Psoas muscle (tissue), 8 donors: Measurements from ENCODE around the gene NKX2-2. TPM values are rescaled to one million over a fixed set of nuclear protein-coding genes. Genes with fewer than 3 reads are reported as not detected.

ENCODE experiments used
- ATAC-seq, 4 donors: fragments of 200-7000 bp; cut with Tn5 transposase; one replicate each; pipeline ENCODE4 v1.9.1; 2020; ENCODE audit warnings: moderate library complexity in 3 of 4, mild to moderate bottlenecking in 2 of 4
- DNase-seq, 2 donors: peaks; one replicate each; pipeline ENCODE4 v3.0.0-alpha.2; 2020
- H3K27ac ChIP-seq: fragments of 200-600 bp; one replicate; pipeline ENCODE4 v1.8.0; 2022
- H3K27me3 ChIP-seq, 3 donors: fragments of 200-600 bp in 1 of 3; one replicate each; pipeline versions ENCODE4 v1.6.1 to v1.8.0; 2013 to 2022; ENCODE audit warnings: low read length in 2 of 3, mild to moderate bottlenecking in 2 of 3, moderate library complexity in 1 of 3; ENCODE audit not compliant: insufficient read depth in 3 of 3
- H3K36me3 ChIP-seq, 2 donors: fragments of 200-600 bp in 1 of 2; one replicate each; pipeline versions ENCODE4 v1.6.1 to v1.8.0; 2013 to 2022; ENCODE audit warnings: low read depth in 1 of 2, mild to moderate bottlenecking in 1 of 2, moderate library complexity in 1 of 2; ENCODE audit not compliant: insufficient read depth in 1 of 2
- H3K4me1 ChIP-seq: fragments of 200-600 bp; one replicate; pipeline ENCODE4 v1.8.0; 2022
- H3K4me3 ChIP-seq: fragments of 200-600 bp; one replicate; pipeline ENCODE4 v1.8.0; 2022; ENCODE audit warnings: mild to moderate bottlenecking
- H3K9me3 ChIP-seq: fragments of 200-600 bp; one replicate; pipeline ENCODE4 v1.8.0; 2022
- CTCF ChIP-seq: fragments of 200-600 bp; IDR thresholded peaks from one replicate; pipeline ENCODE4 v1.8.0; 2022; ENCODE audit warnings: antibody characterized with exemption
- WGBS, 3 donors: extraction: QIAGEN DNeasy Blood & Tissue Kit; methylation state at CpG; one replicate each; pipeline versions ENCODE4 v1.1.6 to v1.1.7; 2013; 5-methylcytosine and 5-hydroxymethylcytosine counted together
- intact Hi-C, 2 donors: fragments of 100-400 bp; cut with DNase I; formaldehyde crosslinking; loops; one replicate each; pipeline versions ENCODE4 v1.11.0 to v1.14.2; 2022
- long read RNA-seq, 2 donors: library from polyadenylated mRNA; unstranded; transcript quantifications; one replicate each; pipeline ENCODE4 v2.0.0, GENCODE V29; 2021
- polyA plus RNA-seq, 3 donors: library from polyadenylated mRNA; stranded (reverse); fragments of 200-250 nt; gene quantifications; one replicate each; pipeline ENCODE4 v1.2.3, GENCODE V29; 2013
- total RNA-seq, 4 donors: library from RNA; stranded (reverse); fragmentation: NEBNext Ultra II Directional in 2 of 4; extraction: Animal tissue kit (Norgen Biotek cat#: 25700) in 2 of 4; gene quantifications; one replicate each; pipeline versions ENCODE4 v1.2.1 to v1.2.4, GENCODE V29; 2021 to 2023
- donor health status: healthy with polysubstance abuse.
- donor health status: DM: no; HTN: no; CAD: no; lungs with moderate emphysema.
- donor health status: Bipolar disorder and iron deficiency.
- donor health status: healthy.
- donor health status: DM: yes; HTN: yes; CAD: no.
- donor health status: DM: no; HTN: no; CAD: no.
- donor health status: DM: no; HTN: no; CAD: no.
- donor health status: DM: yes; HTN: yes; CAD: no.

Gene NKX2-2
- total RNA-seq: not detected
- polyA plus RNA-seq: not detected
- long read RNA-seq, donor 1: 0 reads
- long read RNA-seq, donor 2: 0 reads

- Histone ChIP-seq H3K4me1 (peaks cover 32% of the 10 kb centered on the region), H3K9me3 (no peaks in the 10 kb centered on the region), H3K27ac (no peak within 1 kb of the TSS), H3K27me3 (peaks cover 0 to 100% (median 67%) of the 10 kb centered on the region in 3 donors), H3K36me3 (no peaks in the 10 kb centered on the region), H3K4me3 (peak within 1 kb of the TSS; percentile 21)
- peak in 1 of 4 donors; percentile 32 for ATAC-seq
- intact Hi-C loops: no loop called here
- DNase-seq: peak in 1 of 2 donors; percentile 49
- 1 to 2% (median 1%) methylated on average over 45 of the region's 45 CpGs for WGBS, 3 donors
- TF ChIP-seq CTCF: no peak
Measured at GRCh38 chr20:21513881-21514540, at the start of gene NKX2-2. TSS of gene NKX2-2 (minus strand) at chr20:21514064. CDS start at chr20:21513669, 395 bp downstream.

- intact Hi-C loops: no loop called here
- H3K36me3 ChIP-seq: no peaks in the 10 kb centered on the region
- no peak for TF ChIP-seq CTCF
- peaks cover 4 to 16% (median 6%) of the 10 kb centered on the region in 3 donors for H3K27me3 ChIP-seq
- peaks cover 9% of the 10 kb centered on the region for H3K9me3 ChIP-seq
- no peak overlapping the region for H3K27ac ChIP-seq
- no peak for ATAC-seq
- no peaks in the 10 kb centered on the region for H3K4me1 ChIP-seq
- no peak overlapping the region for H3K4me3 ChIP-seq
- 74 to 80% (median 79%) methylated on average over 5 of the region's 5 CpGs for WGBS, 3 donors
- no peak for DNase-seq
Measured at GRCh38 chr20:21562656-21563055, 48.8 kb upstream of the NKX2-2 start.

GRCh38 chr20:21559305-21559704 is 45.4 kb upstream of the NKX2-2 start:
- Histone ChIP-seq H3K4me3 (no peak overlapping the region), H3K27me3 (peaks cover 5 to 24% (median 12%) of the 10 kb centered on the region in 3 donors), H3K4me1 (no peaks in the 10 kb centered on the region), H3K9me3 (no peaks in the 10 kb centered on the region), H3K36me3 (no peaks in the 10 kb centered on the region), H3K27ac (no peak overlapping the region)
- ATAC-seq (no peak), DNase-seq (no peak)
- no peak for TF ChIP-seq CTCF
- intact Hi-C loops: no loop called here
- WGBS, 3 donors: 73 to 83% (median 75%) methylated on average over 7 of the region's 7 CpGs

GRCh38 chr20:21557241-21558020 is 43.6 kb upstream of the NKX2-2 start:
- no peaks in the 10 kb centered on the region for H3K4me1 ChIP-seq
- ATAC-seq (no peak), DNase-seq (no peak)
- no peak for TF ChIP-seq CTCF
- intact Hi-C loops: no loop called here
- H3K9me3 ChIP-seq: no peaks in the 10 kb centered on the region
- peaks cover 5 to 21% (median 10%) of the 10 kb centered on the region in 3 donors for H3K27me3 ChIP-seq
- H3K4me3 ChIP-seq: no peak overlapping the region
- H3K36me3 ChIP-seq: no peaks in the 10 kb centered on the region
- no peak overlapping the region for H3K27ac ChIP-seq
- WGBS, 3 donors: 82 to 88% (median 84%) methylated on average over 20 of the region's 20 CpGs
